ENCODE results near the gene ANAPC2. TPM values are rescaled to one million over a fixed set of nuclear protein-coding genes. Genes with fewer than 3 reads are reported as not detected.

ANAPC2 gene
- total and polyA plus RNA-seq, 4 donors: 9.3 to 32.6 (median 19.6) TPM

- Histone ChIP-seq H3K27me3 (ENCODE audit: control insufficient read depth in 4 of 4, insufficient read depth in 4 of 4, low read length in 3 of 4) (peaks cover 2 to 30% (median 13%) of the 10 kb centered on the region in 4 donors), H3K9ac (ENCODE audit: low read depth in 1 of 2, low read length in 2 of 2) (no peak overlapping the region), H3K4me1 (ENCODE audit: control insufficient read depth in 4 of 4, insufficient read depth in 4 of 4, low read length in 3 of 4) (peaks cover 14 to 27% (median 18%) of the 10 kb centered on the region in 4 donors), H3K4me3 (ENCODE audit: low read depth in 1 of 3, low read length in 3 of 3) (no peak overlapping the region), H3K9me3 (ENCODE audit: control insufficient read depth in 4 of 4, low read length in 3 of 4) (no peaks in the 10 kb centered on the region), H3K27ac (ENCODE audit: low read depth in 1 of 2, low read length in 2 of 2) (no peak overlapping the region), H3K36me3 (ENCODE audit: control insufficient read depth in 4 of 4, insufficient read depth in 3 of 4, low read depth in 1 of 4, low read length in 3 of 4) (no peaks in the 10 kb centered on the region)
- no peak for TF ChIP-seq RAD21 (IDR thresholded peaks at IDR 0.05)
- TF ChIP-seq ZBTB33 (IDR thresholded peaks at IDR 0.05): no peak
- TF ChIP-seq SP1 (IDR thresholded peaks at IDR 0.05): no peak
- TF ChIP-seq RXRA (IDR thresholded peaks at IDR 0.05): no peak
- no peak for TF ChIP-seq CTCF (IDR thresholded peaks at IDR 0.05; ENCODE audit: low read depth, low read length, missing input control)
- TF ChIP-seq REST (IDR thresholded peaks at IDR 0.05): no peak
- TF ChIP-seq NR2F2 (IDR thresholded peaks at IDR 0.05): no peak
- TF ChIP-seq GABPA (IDR thresholded peaks at IDR 0.05 in 1 of 2, conservative IDR thresholded peaks at IDR 0.05 in 1 of 2): no peak
- no peak for TF ChIP-seq FOXA1 (IDR thresholded peaks at IDR 0.05)
- no peak for TF ChIP-seq HNF4A (conservative IDR thresholded peaks at IDR 0.05)
- no peak for TF ChIP-seq JUND (IDR thresholded peaks at IDR 0.05)
- TF ChIP-seq EGR1 (IDR thresholded peaks at IDR 0.05; ENCODE audit: low read depth in 2 of 2): no peak
- TF ChIP-seq TAF1 (conservative IDR thresholded peaks at IDR 0.05): no peak
- no peak for TF ChIP-seq ATF3 (IDR thresholded peaks at IDR 0.05)
- TF ChIP-seq HNF4G (IDR thresholded peaks at IDR 0.05): no peak
- no peak for TF ChIP-seq YY1 (IDR thresholded peaks at IDR 0.05)
- DNase-seq (ENCODE audit: low spot score): no peak
- WGBS: 70% methylated on average over 34 of the region's 34 CpGs
Measured at GRCh38 chr9:137164370-137165249, 23.8 kb downstream of the ANAPC2 start.
